Smooth muscle cell (in vitro differentiated cells): ENCODE results near the gene LBHD2. TPM values are rescaled to one million over a fixed set of nuclear protein-coding genes. Genes with fewer than 3 reads are reported as not detected.
A peak's percentile ranks its signal among the peaks of the same experiment; 100 is the strongest.

Source experiments
- DNase-seq: peaks from one replicate; lab custom pipeline; 2025; ENCODE audit not compliant: unreplicated experiment; lab: John Stamatoyannopoulos, UW
- H2AFZ ChIP-seq: fragments of 200-600 bp; sonication (generic); 2 replicates; pipeline ENCODE4 v1.6.0; 2016; ENCODE audit warnings: antibody characterized with exemption, low read depth, mild to moderate bottlenecking
- H3F3A ChIP-seq: fragments of 200-600 bp; sonication (generic); 2 replicates; pipeline ENCODE4 v1.6.0; 2017; ENCODE audit warnings: antibody characterized with exemption, low read depth
- H3K27ac ChIP-seq: fragments of 200-600 bp; sonication (generic); 2 replicates; pipeline ENCODE4 v1.5.1; 2016; ENCODE audit warnings: low read depth, mild to moderate bottlenecking
- H3K27me3 ChIP-seq: fragments of 200-600 bp; sonication (generic); 2 replicates; pipeline ENCODE4 v1.6.1; 2016; ENCODE audit warnings: low read depth, mild to moderate bottlenecking
- H3K36me3 ChIP-seq: fragments of 200-600 bp; sonication (generic); 2 replicates; pipeline ENCODE4 v1.5.1; 2016; ENCODE audit warnings: low read depth
- H3K4me1 ChIP-seq: fragments of 200-600 bp; sonication (generic); 2 replicates; pipeline ENCODE4 v1.5.1; 2016; ENCODE audit warnings: low read depth
- H3K4me2 ChIP-seq: fragments of 200-600 bp; sonication (generic); 2 replicates; pipeline ENCODE4 v1.6.0; 2016; ENCODE audit warnings: mild to moderate bottlenecking
- H3K4me3 ChIP-seq: fragments of 200-600 bp; sonication (generic); 2 replicates; pipeline ENCODE4 v1.5.1; 2016; ENCODE audit warnings: mild to moderate bottlenecking
- H3K79me2 ChIP-seq: fragments of 200-600 bp; sonication (generic); 2 replicates; pipeline ENCODE4 v1.6.0; 2016; ENCODE audit warnings: low read depth, mild to moderate bottlenecking
- H3K9ac ChIP-seq: fragments of 200-600 bp; sonication (generic); 2 replicates; pipeline ENCODE4 v1.6.0; 2016; ENCODE audit warnings: low read depth
- H3K9me3 ChIP-seq: fragments of 200-600 bp; sonication (generic); replicated peaks from 2 replicates; pipeline ENCODE4 v1.5.1; 2016; ENCODE audit warnings: low read depth
- H4K20me1 ChIP-seq: fragments of 200-600 bp; sonication (generic); 2 replicates; pipeline ENCODE4 v1.6.0; 2016; ENCODE audit warnings: low read depth
- CTCF ChIP-seq: fragments of 200-600 bp; sonication (generic); IDR thresholded peaks from 2 replicates; pipeline ENCODE4 v1.5.1; 2017; ENCODE audit warnings: borderline replicate concordance, mild to moderate bottlenecking, antibody characterized with exemption; ENCODE audit not compliant: insufficient read depth, poor library complexity, severe bottlenecking
- WGBS: methylation state at CpG from one replicate; pipeline ENCODE4 v1.1.7; 2016; ENCODE audit warnings: low lambda C conversion rate; 5-methylcytosine and 5-hydroxymethylcytosine counted together
- polyA plus RNA-seq: library from polyadenylated mRNA; unstranded; fragments of >200 nt; fragmentation: Nextera tagmentation; extraction: Ambion mirVana; gene quantifications from 2 replicates; pipeline ENCODE4 v1.2.1, GENCODE V29; 2016
- total RNA-seq: library from RNA; depleted of rRNA; stranded (reverse); fragments of >200 nt; gene quantifications from 2 replicates; pipeline ENCODE4 v1.2.3, GENCODE V29; 2014

The LBHD2 gene
- total and polyA plus RNA-seq, 2 experiments from 2014 or later, result not detected

- Histone ChIP-seq H3K36me3 (no peaks in the 10 kb centered on the region), H3K79me2 (no peaks in the 10 kb centered on the region), H3K4me1 (no peaks in the 10 kb centered on the region), H2AFZ (no peak overlapping the region), H3K4me3 (no peak overlapping the region), H3K27ac (no peak overlapping the region), H3K4me2 (no peak overlapping the region), H4K20me1 (no peaks in the 10 kb centered on the region), H3K9me3 (no peaks in the 10 kb centered on the region), H3F3A (no peaks in the 10 kb centered on the region), H3K27me3 (no peaks in the 10 kb centered on the region), H3K9ac (no peak overlapping the region)
- no peak for DNase-seq
- WGBS, result 86% methylated on average over 9 of the region's 9 CpGs
- TF ChIP-seq CTCF, result no peak
These were observed 17.6 kb upstream of the LBHD2 start for GRCh38 chr14:103066399-103066798.

GRCh38 chr14:103067231-103067954 lies 16.6 kb upstream of the LBHD2 start:
- Histone ChIP-seq H3F3A (no peaks in the 10 kb centered on the region), H3K4me1 (peaks cover 5% of the 10 kb centered on the region), H3K27me3 (no peaks in the 10 kb centered on the region), H3K9ac (no peak overlapping the region), H4K20me1 (no peaks in the 10 kb centered on the region), H3K36me3 (no peaks in the 10 kb centered on the region), H3K4me3 (no peak overlapping the region), H3K79me2 (no peaks in the 10 kb centered on the region), H3K27ac (peak overlapping the region; percentile 59), H3K9me3 (no peaks in the 10 kb centered on the region), H2AFZ (no peak overlapping the region), H3K4me2 (no peak overlapping the region)
- WGBS, result 75% methylated on average over 8 of the region's 8 CpGs
- no peak for TF ChIP-seq CTCF
- DNase-seq, result no peak

- Histone ChIP-seq H3K4me3 (no peak overlapping the region), H3K27me3 (no peaks in the 10 kb centered on the region), H3F3A (no peaks in the 10 kb centered on the region), H3K4me2 (no peak overlapping the region), H3K79me2 (no peaks in the 10 kb centered on the region), H2AFZ (no peak overlapping the region), H3K9me3 (no peaks in the 10 kb centered on the region), H4K20me1 (no peaks in the 10 kb centered on the region), H3K4me1 (peaks cover 5% of the 10 kb centered on the region), H3K36me3 (no peaks in the 10 kb centered on the region), H3K27ac (no peak overlapping the region), H3K9ac (no peak overlapping the region)
- no peak for DNase-seq
- no peak for TF ChIP-seq CTCF
- 90% methylated on average over 21 of the region's 22 CpGs for WGBS
These were observed 15.5 kb upstream of the LBHD2 start for GRCh38 chr14:103068351-103069073.
